HCT116 (cell line): ENCODE results near the gene LYRM1. TPM values are rescaled to one million over a fixed set of nuclear protein-coding genes. Genes with fewer than 3 reads are reported as not detected.

ENCODE experiments used
- ATAC-seq: fragments of 200-7000 bp; cut with Tn5 transposase; 2 replicates; pipeline ENCODE4 v1.9.1; 2020; ENCODE audit warnings: mild to moderate bottlenecking, moderate library complexity
- BruUV-seq: library from RNA; stranded (reverse); fragments of 400-500 nt; replicated peaks from 2 replicates; lab custom pipeline; 2021; lab: Mats Ljungman, UMichigan
- CTCF ChIA-PET: fragments of 300-600 bp; sonication (Branson Sonifier 250); formaldehyde crosslinking; loops from one replicate; lab custom pipeline; 2021; ENCODE audit warnings: antibody characterized with exemption; lab: Charles Lee
- POLR2A ChIA-PET: fragments of 300-600, 350-600 bp; sonication (Branson Sonifier 250); formaldehyde crosslinking; loops from one replicate; lab custom pipeline; 2021; ENCODE audit warnings: antibody characterized with exemption; lab: Charles Lee
- RAD21 ChIA-PET, 2 experiments: fragments of 300-600 bp; sonication (Branson Sonifier 250); formaldehyde crosslinking; loops; one replicate each; lab custom pipeline; 2023; ENCODE audit warnings: low total read pairs in 2 of 2; ENCODE audit not compliant: uncharacterized antibody in 2 of 2, unreplicated experiment in 2 of 2, low non-redundant PET in 1 of 2; lab: Charles Lee
- DNase-seq: peaks from one replicate; pipeline ENCODE4 v3.0.0-alpha.2; 2010; ENCODE audit warnings: low read depth, low spot score
- H2AFZ ChIP-seq: fragments of 200-600 bp; shearing (Covaris generic), sonication (generic); 2 replicates; pipeline ENCODE4 v1.6.1; 2017; ENCODE audit warnings: low read depth, mixed run types, mixed read lengths, antibody characterized with exemption, low read length; ENCODE audit not compliant: poor library complexity, severe bottlenecking
- H3K27ac ChIP-seq: 2 replicates; pipeline ENCODE4 v1.5.1; 2012; ENCODE audit warnings: low read depth, low read length
- H3K27me3 ChIP-seq: fragments of 200-600 bp; sonication (generic); 2 replicates; pipeline ENCODE4 v1.6.1; 2016; ENCODE audit warnings: mixed run types, low read length, mixed read lengths; ENCODE audit not compliant: insufficient read depth
- H3K36me3 ChIP-seq, 2 experiments: fragments of 200-500 bp in 1 of 2; fragments of 200-600 bp in 1 of 2; sonication (Bioruptor generic) in 1 of 2; sonication (generic) in 1 of 2; 2 replicates each; pipeline versions ENCODE4 v1.5.1 to v1.6.1; 2014 to 2016; ENCODE audit warnings: low read length in 2 of 2, inconsistent platforms in 1 of 2, mixed read lengths in 1 of 2, mixed run types in 1 of 2; ENCODE audit not compliant: insufficient read depth in 2 of 2, control insufficient read depth in 1 of 2
- H3K4me1 ChIP-seq, 2 experiments: fragments of 200-600 bp in 1 of 2; sonication (generic) in 1 of 2; 2 replicates each; pipeline versions ENCODE4 v1.5.1 to v1.6.1; 2012 to 2017; ENCODE audit warnings: low read length in 2 of 2, inconsistent platforms in 1 of 2, mild to moderate bottlenecking in 1 of 2, mixed read lengths in 1 of 2, mixed run types in 1 of 2, moderate library complexity in 1 of 2; ENCODE audit not compliant: insufficient read depth in 2 of 2, control insufficient read depth in 1 of 2
- H3K4me2 ChIP-seq: fragments of 200-600 bp; sonication (generic); 2 replicates; pipeline ENCODE4 v1.6.1; 2017; ENCODE audit warnings: mixed run types, low read length, mixed read lengths
- H3K4me3 ChIP-seq, 2 experiments: fragments of 200-600 bp in 1 of 2; sonication (generic) in 1 of 2; replicated peaks in 1 of 2; 2 replicates each; pipeline ENCODE4 v1.5.1; 2011 to 2016; ENCODE audit warnings: low read length in 2 of 2, control low read depth in 1 of 2, low read depth in 1 of 2, mild to moderate bottlenecking in 1 of 2, mixed read lengths in 1 of 2, mixed run types in 1 of 2
- H3K79me2 ChIP-seq: fragments of 200-600 bp; sonication (generic); 2 replicates; pipeline ENCODE4 v1.6.1; 2017; ENCODE audit warnings: mild to moderate bottlenecking, mixed run types, low read length, moderate library complexity, mixed read lengths; ENCODE audit not compliant: insufficient read depth
- H3K9ac ChIP-seq: fragments of 200-600 bp; sonication (generic); 2 replicates; pipeline ENCODE4 v1.6.1; 2016; ENCODE audit warnings: low read length, mixed read lengths
- H3K9me2 ChIP-seq: fragments of 200-600 bp; sonication (generic), shearing (Covaris generic); 2 replicates; pipeline ENCODE4 v1.6.1; 2017; ENCODE audit warnings: mixed run types, mild to moderate bottlenecking, moderate library complexity; ENCODE audit not compliant: insufficient read depth
- H3K9me3 ChIP-seq, 2 experiments: fragments of 200-500 bp in 1 of 2; fragments of 200-600 bp in 1 of 2; sonication (Bioruptor generic) in 1 of 2; sonication (generic) in 1 of 2; 2 replicates each; pipeline ENCODE4 v1.6.1; 2014 to 2017; ENCODE audit warnings: low read length in 2 of 2, mixed read lengths in 2 of 2, inconsistent platforms in 1 of 2, low read depth in 1 of 2, mild to moderate bottlenecking in 1 of 2, mixed run types in 1 of 2, moderate library complexity in 1 of 2; ENCODE audit not compliant: control insufficient read depth in 1 of 2, insufficient read depth in 1 of 2
- H4K20me1 ChIP-seq: fragments of 200-600 bp; sonication (generic), shearing (Covaris generic); 2 replicates; pipeline ENCODE4 v1.6.1; 2017; ENCODE audit warnings: mixed run types, mild to moderate bottlenecking, moderate library complexity; ENCODE audit not compliant: insufficient read depth
- CBX3 ChIP-seq: IDR thresholded peaks from 2 replicates; pipeline ENCODE4 v1.6.1; 2012; ENCODE audit warnings: low read depth
- CEBPB ChIP-seq: IDR thresholded peaks from 2 replicates; pipeline ENCODE4 v1.6.1; 2012; ENCODE audit warnings: low read depth
- CTCF ChIP-seq, 3 experiments: fragments of 200-600 bp in 1 of 3; sonication (generic) in 1 of 3; IDR thresholded peaks in 2 of 3; conservative IDR thresholded peaks in 1 of 3; 2 replicates each; pipeline ENCODE4 v1.5.1; 2012 to 2017; ENCODE audit warnings: low read depth in 2 of 3, low read length in 2 of 3, antibody characterized with exemption in 1 of 3, borderline replicate concordance in 1 of 3, control low read depth in 1 of 3, mild to moderate bottlenecking in 1 of 3, mixed read lengths in 1 of 3, mixed run types in 1 of 3, moderate library complexity in 1 of 3; ENCODE audit not compliant: insufficient read depth in 1 of 3
- EZH2phosphoT487 ChIP-seq: fragments of 200-600 bp; IDR thresholded peaks from 2 replicates; pipeline ENCODE4 v1.6.1; 2018; ENCODE audit warnings: antibody characterized with exemption, borderline replicate concordance
- MAX ChIP-seq: IDR thresholded peaks from 2 replicates; pipeline ENCODE4 v1.6.1; 2012
- ZBTB33 ChIP-seq: IDR thresholded peaks from 2 replicates; pipeline ENCODE4 v1.6.1; 2011; ENCODE audit warnings: mild to moderate bottlenecking, low read length, moderate library complexity; ENCODE audit not compliant: insufficient replicate concordance; ENCODE audit errors: extremely low read depth
- intact Hi-C: fragments of 100-400 bp; cut with micrococcal nuclease; formaldehyde crosslinking; loops from 2 replicates; pipeline ENCODE4 v1.10.0; 2022
- total RNA-seq: library from RNA; stranded (reverse); gene quantifications from one replicate; pipeline ENCODE4 v1.2.1, GENCODE V29; 2021; ENCODE audit not compliant: unreplicated experiment

Gene LYRM1
- total RNA-seq, 1 experiment from 2014 or later, result 26.7 TPM

- no peak for TF ChIP-seq EZH2phosphoT487
- TF ChIP-seq MAX, result no peak
- TF ChIP-seq CBX3, result no peak
- TF ChIP-seq ZBTB33, result no peak
- no peak for TF ChIP-seq CTCF (IDR thresholded peaks at IDR 0.05 in 2 of 3, conservative IDR thresholded peaks at IDR 0.05 in 1 of 3; ENCODE audit: borderline replicate concordance in 1 of 3, insufficient read depth in 1 of 3, low read depth in 2 of 3, low read length in 2 of 3)
Observed at GRCh38 chr16:20957153-20957552, 56.6 kb downstream of the LYRM1 start (continued).

GRCh38 chr16:20960899-20961298, 60.3 kb downstream of the LYRM1 start:
- intact Hi-C loops, result no loop called here
- no TSS peak for BruUV-seq
- no peaks in the 10 kb centered on the region for H3K4me1 ChIP-seq
- no peak overlapping the region for H3K4me3 ChIP-seq
- no peaks in the 10 kb centered on the region for H3K9me2 ChIP-seq
- no peaks in the 10 kb centered on the region for H3K79me2 ChIP-seq
- H3K4me2 ChIP-seq, result no peak overlapping the region
- no peak for TF ChIP-seq CEBPB
- no peak for TF ChIP-seq EZH2phosphoT487
- TF ChIP-seq, all 23 proteins: peak for 0
- ChIA-PET POLR2A (no interaction called here), RAD21 (no interaction called here), CTCF (no interaction called here)
- no peaks in the 10 kb centered on the region for H3K36me3 ChIP-seq
- no peak overlapping the region for H3K27ac ChIP-seq
- no peak overlapping the region for H2AFZ ChIP-seq
- no peaks in the 10 kb centered on the region for H3K9me3 ChIP-seq
- no peak for ATAC-seq
- no peaks in the 10 kb centered on the region for H4K20me1 ChIP-seq
- DNase-seq, result no peak
- no peaks in the 10 kb centered on the region for H3K27me3 ChIP-seq
- no peak overlapping the region for H3K9ac ChIP-seq
